IMR-90 (cell line): ENCODE results near the gene APPL2.

ENCODE experiments used
- CTCF ChIP-seq: conservative IDR thresholded peaks from 2 replicates; pipeline ENCODE4 v1.5.1; 2012; ENCODE audit warnings: mild to moderate bottlenecking, low read depth, low read length, improper control_type of control experiment
- FOS ChIP-seq: fragments of 150-350 bp; IDR thresholded peaks from 2 replicates; pipeline ENCODE4 v1.6.1; 2016; ENCODE audit warnings: low read depth, low read length
- NFE2L2 ChIP-seq: fragments of 150-350 bp; IDR thresholded peaks from 2 replicates; pipeline ENCODE4 v1.6.1; 2016; ENCODE audit warnings: low read depth, mild to moderate bottlenecking, low read length
- POLR2A ChIP-seq: IDR thresholded peaks from 2 replicates; pipeline ENCODE4 v1.6.1; 2012; ENCODE audit warnings: mild to moderate bottlenecking, low read depth, low read length
- USF2 ChIP-seq: fragments of 150-350 bp; IDR thresholded peaks from 2 replicates; pipeline ENCODE4 v1.6.1; 2017; ENCODE audit warnings: mild to moderate bottlenecking, antibody characterized with exemption, low read length, low read depth

DNA sequence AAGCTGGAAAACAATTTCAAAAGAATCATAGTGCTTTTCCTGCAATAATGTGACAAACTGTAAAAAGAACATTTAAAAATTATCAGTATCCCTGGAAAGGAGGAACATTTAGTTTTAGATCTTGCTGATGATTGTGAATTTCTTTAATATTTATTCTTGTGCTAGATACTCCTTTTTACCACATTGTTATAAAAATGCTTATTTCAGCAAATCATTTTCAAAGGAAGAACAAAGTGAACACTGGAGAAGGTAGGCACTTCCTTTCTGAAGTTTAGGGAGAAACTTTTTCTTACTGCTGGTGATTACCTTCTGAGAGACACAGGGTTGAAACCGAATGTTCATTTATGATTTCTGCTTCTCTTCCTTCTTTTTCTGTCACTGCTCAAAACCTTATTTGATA is 49.4 kb upstream of the APPL2 start:
- TF ChIP-seq POLR2A (no peak), CTCF (no peak), FOS (no peak), NFE2L2 (no peak), USF2 (no peak)
